Measurements from ENCODE around the gene CEMP1. TPM values are rescaled to one million over a fixed set of nuclear protein-coding genes. Genes with fewer than 3 reads are reported as not detected.

Gene CEMP1
- total RNA-seq, 1 experiment from 2014 or later: not detected

GRCh38 chr16:2481676-2482075, 49.5 kb downstream of the CEMP1 start:
- Histone ChIP-seq H3K4me3 (ENCODE audit: insufficient read depth, low read depth, low read length) (no peak overlapping the region), H3K36me3 (replicated peaks; ENCODE audit: control insufficient read depth, insufficient read depth, low read length) (no peaks in the 10 kb centered on the region), H3K27me3 (ENCODE audit: control insufficient read depth, insufficient read depth, low read length) (no peaks in the 10 kb centered on the region)
- DNase-seq: no peak

GRCh38 chr16:2480948-2481347, 50.3 kb downstream of the CEMP1 start:
- no peak for DNase-seq
- H3K4me3 ChIP-seq (ENCODE audit: insufficient read depth, low read depth, low read length): no peak overlapping the region
- H3K36me3 ChIP-seq (replicated peaks; ENCODE audit: control insufficient read depth, insufficient read depth, low read length): no peaks in the 10 kb centered on the region
- no peaks in the 10 kb centered on the region for H3K27me3 ChIP-seq (ENCODE audit: control insufficient read depth, insufficient read depth, low read length)

Other genes starting within 250 kb of the CEMP1 start
- gene ABCA3, start 190.7 kb downstream of the CEMP1 start, total RNA-seq (2014; rRNA removed; shearing (Covaris generic)): 6.2 and 6.6 TPM in 2 replicates
- gene CCNF, start 102.0 kb downstream of the CEMP1 start, total RNA-seq (2014; rRNA removed; shearing (Covaris generic)): 81.5 and 82.6 TPM in 2 replicates
- 87.2 and 90.7 TPM in 2 replicates for gene TEDC2, start 71.3 kb downstream of the CEMP1 start, total RNA-seq (2014; rRNA removed; shearing (Covaris generic))
- gene NTN3, start 60.1 kb downstream of the CEMP1 start, total RNA-seq (2014; rRNA removed; shearing (Covaris generic)): 0.73 TPM in 1 of 2 replicates, not detected in the other
- gene TBC1D24, start 56.3 kb downstream of the CEMP1 start, total RNA-seq (2014; rRNA removed; shearing (Covaris generic)): 12.3 and 13.5 TPM in 2 replicates
- gene ATP6V0C, start 17.5 kb downstream of the CEMP1 start, total RNA-seq (2014; rRNA removed; shearing (Covaris generic)): 40.5 and 56.4 TPM in 2 replicates
- 50.5 and 62.3 TPM in 2 replicates for gene AMDHD2, start 11.0 kb downstream of the CEMP1 start, total RNA-seq (2014; rRNA removed; shearing (Covaris generic))
- 11.4 and 21.7 TPM in 2 replicates for gene PDPK1, start 6.6 kb upstream of the CEMP1 start, total RNA-seq (2014; rRNA removed; shearing (Covaris generic))
- 35.2 and 36.7 TPM in 2 replicates for gene KCTD5, start 151.1 kb upstream of the CEMP1 start, total RNA-seq (2014; rRNA removed; shearing (Covaris generic))
- 2.0 and 3.1 TPM in 2 replicates for gene PRSS27, start 188.8 kb upstream of the CEMP1 start, total RNA-seq (2014; rRNA removed; shearing (Covaris generic))
- gene SRRM2, start 221.2 kb upstream of the CEMP1 start, total RNA-seq (2014; rRNA removed; shearing (Covaris generic)): 69.0 and 96.1 TPM in 2 replicates
- 236 and 269 TPM in 2 replicates for gene ELOB, start 245.9 kb upstream of the CEMP1 start, total RNA-seq (2014; rRNA removed; shearing (Covaris generic))

Data from H7 (cell line).